Loucy (cell line): ENCODE results near the gene RAD51B.

ENCODE experiments used
- H2AFZ ChIP-seq: fragments of 200-600 bp; sonication (generic); 2 replicates; pipeline ENCODE4 v1.6.0; 2016; ENCODE audit warnings: antibody characterized with exemption, mild to moderate bottlenecking, low read length, moderate library complexity
- H3F3A ChIP-seq: fragments of 200-600 bp; 2 replicates; pipeline ENCODE4 v1.6.0; 2016; ENCODE audit warnings: antibody characterized with exemption, low read depth, mild to moderate bottlenecking
- H3K27me3 ChIP-seq: fragments of 200-600 bp; sonication (generic); 2 replicates; pipeline ENCODE4 v1.6.1; 2014; ENCODE audit warnings: low read length, mild to moderate bottlenecking; ENCODE audit not compliant: insufficient read depth, poor library complexity, severe bottlenecking
- H3K36me3 ChIP-seq: fragments of 200-600 bp; sonication (generic); 2 replicates; pipeline ENCODE4 v1.6.1; 2016; ENCODE audit warnings: low read length; ENCODE audit not compliant: insufficient read depth
- H3K4me1 ChIP-seq: fragments of 200-600 bp; sonication (generic); 2 replicates; pipeline ENCODE4 v1.5.1; 2014; ENCODE audit warnings: low read length, mild to moderate bottlenecking; ENCODE audit not compliant: insufficient read depth, poor library complexity, severe bottlenecking
- H3K4me2 ChIP-seq: fragments of 200-600 bp; sonication (generic); 2 replicates; pipeline ENCODE4 v1.6.0; 2014; ENCODE audit warnings: antibody characterized with exemption, low read length, low read depth, mild to moderate bottlenecking; ENCODE audit not compliant: poor library complexity, severe bottlenecking
- H3K4me3 ChIP-seq: fragments of 200-600 bp; sonication (generic); 2 replicates; pipeline ENCODE4 v1.5.1; 2014; ENCODE audit warnings: low read length, mild to moderate bottlenecking, mixed read lengths; ENCODE audit not compliant: poor library complexity, severe bottlenecking
- H3K79me2 ChIP-seq: fragments of 200-600 bp; sonication (generic); 2 replicates; pipeline ENCODE4 v1.6.1; 2014; ENCODE audit warnings: low read length; ENCODE audit not compliant: insufficient read depth
- H3K9ac ChIP-seq: fragments of 200-600 bp; sonication (generic); 2 replicates; pipeline ENCODE4 v1.6.0; 2014; ENCODE audit warnings: mild to moderate bottlenecking, low read depth, low read length, moderate library complexity; ENCODE audit not compliant: poor library complexity, severe bottlenecking
- H3K9me2 ChIP-seq: fragments of 200-600 bp; sonication (generic); replicated peaks from 2 replicates; pipeline ENCODE4 v1.6.1; 2016; ENCODE audit warnings: low read depth, low read length, mixed read lengths
- H3K9me3 ChIP-seq: fragments of 200-600 bp; sonication (generic); 2 replicates; pipeline ENCODE4 v1.6.1; 2014; ENCODE audit warnings: mild to moderate bottlenecking, antibody characterized with exemption, low read length, low read depth; ENCODE audit not compliant: insufficient read depth
- H4K20me1 ChIP-seq: fragments of 200-600 bp; sonication (generic); 2 replicates; pipeline ENCODE4 v1.6.0; 2014; ENCODE audit warnings: antibody characterized with exemption, low read length, mild to moderate bottlenecking; ENCODE audit not compliant: insufficient read depth, poor library complexity, severe bottlenecking
- EZH2phosphoT487 ChIP-seq: fragments of 200-600 bp; IDR thresholded peaks from 2 replicates; pipeline ENCODE4 v1.6.1; 2018; ENCODE audit warnings: antibody characterized with exemption, mild to moderate bottlenecking, moderate library complexity, borderline replicate concordance
- TF ChIP-seq, protein P1 (sequence below): fragments of 200-600 bp; sonication (generic); conservative IDR thresholded peaks from 2 replicates; pipeline ENCODE4 v1.5.1; 2014; ENCODE audit warnings: mild to moderate bottlenecking, antibody characterized with exemption, low read length

The RAD51B gene

DNA sequence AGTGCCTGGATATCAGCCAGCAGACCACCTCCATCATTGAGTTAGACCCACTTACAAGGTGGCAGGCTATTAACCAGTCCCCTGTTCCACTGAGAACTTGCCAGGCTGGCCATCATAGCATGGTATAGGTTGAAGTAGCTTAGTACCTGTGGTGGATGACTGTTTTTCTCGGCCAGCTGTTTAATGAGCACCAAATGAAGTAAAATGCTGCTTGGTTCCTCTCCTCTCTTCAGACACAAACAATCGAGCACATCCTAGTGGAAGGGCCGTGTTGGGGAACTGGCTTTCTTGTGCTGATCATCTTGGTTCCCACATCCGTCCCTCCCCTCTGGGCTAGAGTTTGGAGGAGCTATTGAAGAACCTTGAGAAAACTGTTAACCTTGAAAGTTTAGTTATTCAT lies 486.2 kb downstream of the RAD51B start:
- Histone ChIP-seq H3K36me3 (no peaks in the 10 kb centered on the region), H3K9me2 (no peaks in the 10 kb centered on the region), H3K9me3 (no peaks in the 10 kb centered on the region), H3K79me2 (no peaks in the 10 kb centered on the region), H3K27me3 (no peaks in the 10 kb centered on the region), H3K4me1 (peaks cover 14% of the 10 kb centered on the region), H2AFZ (no peak overlapping the region), H3K9ac (no peak overlapping the region), H3F3A (no peaks in the 10 kb centered on the region), H3K4me3 (no peak overlapping the region), H4K20me1 (no peaks in the 10 kb centered on the region), H3K4me2 (no peak overlapping the region)
- no peak for TF ChIP-seq EZH2phosphoT487
- TF ChIP-seq, protein P1, sequence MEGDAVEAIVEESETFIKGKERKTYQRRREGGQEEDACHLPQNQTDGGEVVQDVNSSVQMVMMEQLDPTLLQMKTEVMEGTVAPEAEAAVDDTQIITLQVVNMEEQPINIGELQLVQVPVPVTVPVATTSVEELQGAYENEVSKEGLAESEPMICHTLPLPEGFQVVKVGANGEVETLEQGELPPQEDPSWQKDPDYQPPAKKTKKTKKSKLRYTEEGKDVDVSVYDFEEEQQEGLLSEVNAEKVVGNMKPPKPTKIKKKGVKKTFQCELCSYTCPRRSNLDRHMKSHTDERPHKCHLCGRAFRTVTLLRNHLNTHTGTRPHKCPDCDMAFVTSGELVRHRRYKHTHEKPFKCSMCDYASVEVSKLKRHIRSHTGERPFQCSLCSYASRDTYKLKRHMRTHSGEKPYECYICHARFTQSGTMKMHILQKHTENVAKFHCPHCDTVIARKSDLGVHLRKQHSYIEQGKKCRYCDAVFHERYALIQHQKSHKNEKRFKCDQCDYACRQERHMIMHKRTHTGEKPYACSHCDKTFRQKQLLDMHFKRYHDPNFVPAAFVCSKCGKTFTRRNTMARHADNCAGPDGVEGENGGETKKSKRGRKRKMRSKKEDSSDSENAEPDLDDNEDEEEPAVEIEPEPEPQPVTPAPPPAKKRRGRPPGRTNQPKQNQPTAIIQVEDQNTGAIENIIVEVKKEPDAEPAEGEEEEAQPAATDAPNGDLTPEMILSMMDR, result no peak

DNA sequence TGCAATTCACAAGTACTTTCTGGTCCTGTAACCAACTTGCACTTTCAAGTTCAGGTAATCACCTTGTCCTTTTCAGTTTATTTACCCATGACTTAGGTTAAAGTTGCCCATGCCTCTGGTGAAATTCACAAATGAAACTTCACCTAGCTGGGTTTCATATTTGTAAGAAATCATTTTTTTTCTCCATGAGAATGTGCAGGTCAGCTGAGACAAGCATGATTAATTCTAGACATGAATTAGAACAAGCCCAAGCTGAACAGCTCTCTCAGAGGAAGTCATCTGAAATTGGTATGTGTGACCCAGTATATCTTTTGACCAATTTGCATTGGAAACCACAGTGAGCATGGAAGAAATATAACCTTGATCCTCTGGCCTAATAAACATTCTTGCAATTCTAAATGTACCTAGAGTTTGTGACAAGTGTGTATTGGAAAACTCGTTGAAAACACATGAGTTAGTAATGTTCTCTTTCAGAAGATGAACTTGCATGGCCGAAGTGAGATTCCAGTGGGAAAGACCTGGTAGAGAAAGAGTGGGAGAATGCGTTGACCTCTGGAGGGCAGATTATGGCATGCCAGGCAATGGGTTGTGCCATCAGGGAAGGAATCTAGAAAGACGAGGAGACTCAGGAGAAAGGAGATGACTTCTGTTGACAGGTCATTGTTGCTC lies 486.8 kb downstream of the RAD51B start:
- H4K20me1 ChIP-seq, result no peaks in the 10 kb centered on the region
- H3K4me2 ChIP-seq, result no peak overlapping the region
- 0 out of 2 replicates have a peak, but pooled peaks cover 3% of the 10 kb centered on the region for H3F3A ChIP-seq
- no peaks in the 10 kb centered on the region for H3K27me3 ChIP-seq
- H3K36me3 ChIP-seq, result no peaks in the 10 kb centered on the region
- no peak overlapping the region for H2AFZ ChIP-seq
- H3K4me3 ChIP-seq, result no peak overlapping the region
- H3K4me1 ChIP-seq, result peaks cover 15% of the 10 kb centered on the region
- H3K9ac ChIP-seq, result no peak overlapping the region
- H3K9me2 ChIP-seq, result no peaks in the 10 kb centered on the region
- H3K79me2 ChIP-seq, result no peaks in the 10 kb centered on the region
- TF ChIP-seq EZH2phosphoT487, result no peak
- TF ChIP-seq, protein P1, result no peak
- H3K9me3 ChIP-seq, result no peaks in the 10 kb centered on the region

DNA sequence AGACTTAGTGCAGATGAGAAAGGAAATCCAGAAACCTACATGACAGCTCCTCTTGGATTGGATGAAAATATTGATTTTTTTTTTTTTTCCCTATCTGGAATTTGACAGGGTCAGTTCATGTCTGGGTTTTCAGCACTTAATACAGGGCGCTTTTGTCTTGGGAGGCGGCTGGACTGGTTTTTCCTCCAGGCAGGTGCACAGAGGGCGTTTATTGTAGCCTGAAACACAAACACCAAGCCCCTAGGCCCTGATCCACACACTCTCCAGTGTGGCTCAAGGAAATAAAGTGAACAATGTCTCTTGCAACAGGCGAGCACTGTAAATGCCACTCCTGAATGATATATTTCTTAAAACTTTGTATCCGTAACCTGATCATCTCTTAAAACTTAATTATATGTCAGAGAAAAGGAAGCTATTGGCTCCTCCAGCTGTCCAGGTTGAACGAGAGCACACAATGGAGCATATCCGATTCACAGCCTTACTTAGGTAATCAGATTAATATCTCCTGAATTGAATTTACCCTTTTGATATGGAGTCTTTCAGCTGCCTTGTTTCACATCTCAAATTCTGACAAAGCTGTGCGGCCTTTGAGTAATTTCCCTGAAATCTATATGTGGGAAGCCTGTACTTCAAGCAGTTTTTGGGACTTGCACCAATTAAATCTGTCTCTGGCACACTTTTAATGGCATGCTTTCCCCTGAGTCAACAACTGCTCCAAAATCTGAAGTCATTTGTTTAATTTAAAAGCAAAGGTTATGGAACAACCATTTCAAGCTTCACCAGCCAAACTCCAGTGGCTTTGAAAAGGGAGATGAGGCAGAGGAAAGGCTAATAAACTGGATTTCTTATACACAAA lies 487.6 kb downstream of the RAD51B start:
- Histone ChIP-seq H2AFZ (no peak overlapping the region), H3K9ac (no peak overlapping the region), H4K20me1 (no peaks in the 10 kb centered on the region), H3K27me3 (no peaks in the 10 kb centered on the region), H3K4me1 (peaks cover 15% of the 10 kb centered on the region), H3K9me2 (no peaks in the 10 kb centered on the region), H3F3A (0 out of 2 replicates have a peak, but pooled peaks cover 3% of the 10 kb centered on the region), H3K79me2 (no peaks in the 10 kb centered on the region), H3K9me3 (no peaks in the 10 kb centered on the region), H3K4me3 (no peak overlapping the region), H3K4me2 (no peak overlapping the region), H3K36me3 (no peaks in the 10 kb centered on the region)
- TF ChIP-seq, protein P1, result no peak
- TF ChIP-seq EZH2phosphoT487, result no peak
